RWPE1 (cell line): Measurements from ENCODE around the gene LDAH.

Experiments used
- CTCF ChIA-PET: fragments of 350-600 bp; sonication (Branson Sonifier 250); formaldehyde crosslinking; extraction: SDS; loops from one replicate; lab custom pipeline; 2021; lab: Yijun Ruan, JAX
- POLR2A ChIA-PET: fragments of 400-600 bp; formaldehyde crosslinking; extraction: SDS; loops from one replicate; lab custom pipeline; 2020; ENCODE audit warnings: antibody characterized with exemption; ENCODE audit not compliant: low non-redundant PET; lab: Yijun Ruan, JAX
- DNase-seq: peaks from one replicate; pipeline ENCODE4 v3.0.0; 2012; ENCODE audit warnings: low spot score
- H3K27ac ChIP-seq: fragments of 450-650 bp; 2 replicates; pipeline ENCODE4 v1.5.1; 2017
- TF ChIP-seq, protein P1 (sequence below): fragments of 450-650 bp; conservative IDR thresholded peaks from 2 replicates; pipeline ENCODE4 v1.5.1; 2017; ENCODE audit warnings: low read depth, mild to moderate bottlenecking

The LDAH gene

GRCh38 chr2:20844246-20844645 lies 21.3 kb upstream of the LDAH start:
- CTCF ChIA-PET: interaction anchor here (0.7 to 0.8 kb wide), 2 partner anchors 10 to 1191 kb away, joined by 3 read pairs; no protein-coding TSS in a partner anchor
- no peak overlapping the region for H3K27ac ChIP-seq
- TF ChIP-seq, protein P1, sequence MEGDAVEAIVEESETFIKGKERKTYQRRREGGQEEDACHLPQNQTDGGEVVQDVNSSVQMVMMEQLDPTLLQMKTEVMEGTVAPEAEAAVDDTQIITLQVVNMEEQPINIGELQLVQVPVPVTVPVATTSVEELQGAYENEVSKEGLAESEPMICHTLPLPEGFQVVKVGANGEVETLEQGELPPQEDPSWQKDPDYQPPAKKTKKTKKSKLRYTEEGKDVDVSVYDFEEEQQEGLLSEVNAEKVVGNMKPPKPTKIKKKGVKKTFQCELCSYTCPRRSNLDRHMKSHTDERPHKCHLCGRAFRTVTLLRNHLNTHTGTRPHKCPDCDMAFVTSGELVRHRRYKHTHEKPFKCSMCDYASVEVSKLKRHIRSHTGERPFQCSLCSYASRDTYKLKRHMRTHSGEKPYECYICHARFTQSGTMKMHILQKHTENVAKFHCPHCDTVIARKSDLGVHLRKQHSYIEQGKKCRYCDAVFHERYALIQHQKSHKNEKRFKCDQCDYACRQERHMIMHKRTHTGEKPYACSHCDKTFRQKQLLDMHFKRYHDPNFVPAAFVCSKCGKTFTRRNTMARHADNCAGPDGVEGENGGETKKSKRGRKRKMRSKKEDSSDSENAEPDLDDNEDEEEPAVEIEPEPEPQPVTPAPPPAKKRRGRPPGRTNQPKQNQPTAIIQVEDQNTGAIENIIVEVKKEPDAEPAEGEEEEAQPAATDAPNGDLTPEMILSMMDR: no peak
- POLR2A ChIA-PET: no interaction called here
- no peak for DNase-seq

DNA sequence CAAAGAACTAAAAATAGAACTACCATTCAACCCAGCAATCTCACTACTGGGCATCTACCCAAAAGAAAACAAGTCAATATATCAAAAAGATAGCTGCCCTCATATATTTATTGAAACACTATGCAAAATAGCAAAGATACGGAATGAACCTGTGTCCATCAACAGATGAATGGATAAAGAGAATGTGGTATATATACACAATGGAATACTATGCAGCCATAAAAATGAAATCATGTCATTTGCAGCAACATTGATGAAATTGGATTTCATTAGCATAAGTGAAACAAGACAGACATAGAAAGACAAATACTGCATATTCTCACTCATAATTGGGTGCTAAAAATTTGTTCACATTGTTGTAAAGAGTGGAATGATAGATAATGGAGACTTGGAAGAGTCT lies 16.2 kb upstream of the LDAH start:
- DNase-seq: no peak
- CTCF ChIA-PET: no interaction called here
- TF ChIP-seq, protein P1: no peak
- POLR2A ChIA-PET: no interaction called here
- no peak overlapping the region for H3K27ac ChIP-seq

DNA sequence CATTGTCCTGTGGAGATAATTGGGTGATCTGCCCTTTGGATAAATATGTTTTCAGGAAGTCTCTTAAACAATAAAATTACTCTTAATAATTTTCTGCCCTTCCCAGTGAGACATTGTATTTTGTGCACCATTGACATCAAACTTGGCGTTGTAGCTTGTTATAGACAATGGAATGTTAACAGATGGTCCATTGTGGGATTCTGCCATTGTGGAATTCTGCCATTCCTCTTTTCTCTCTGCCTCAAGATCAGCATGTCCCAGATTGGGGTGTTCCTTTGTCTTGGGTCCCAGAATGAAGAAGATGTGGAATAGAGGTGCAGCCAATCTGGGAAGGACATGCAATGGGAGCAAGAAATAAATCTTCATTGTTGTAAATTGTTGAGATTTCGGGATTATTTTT lies 15.1 kb upstream of the LDAH start:
- CTCF ChIA-PET: no interaction called here
- no peak overlapping the region for H3K27ac ChIP-seq
- TF ChIP-seq, protein P1: no peak
- no peak for DNase-seq
- POLR2A ChIA-PET: no interaction called here

DNA sequence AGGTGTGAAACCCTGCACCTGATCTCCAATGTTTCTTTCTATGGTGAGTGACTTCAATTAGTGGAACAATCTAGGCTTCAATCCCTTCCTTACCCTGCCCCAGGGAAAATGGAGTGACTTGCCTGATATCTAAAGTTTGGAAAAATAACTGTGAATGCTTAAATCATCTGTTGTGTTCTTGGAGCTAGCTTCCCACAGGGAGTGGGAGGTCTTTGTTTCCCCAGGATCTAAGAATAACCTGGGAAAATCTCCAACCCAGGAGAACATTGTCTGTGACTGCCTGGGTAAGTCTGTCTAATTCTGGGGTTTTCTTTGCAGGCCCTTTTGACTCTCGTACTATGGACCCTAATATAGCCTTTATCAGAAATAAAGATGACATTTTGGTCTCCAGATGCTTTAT lies 13.6 kb upstream of the LDAH start:
- TF ChIP-seq, protein P1: no peak
- POLR2A ChIA-PET: no interaction called here
- CTCF ChIA-PET: no interaction called here

GRCh38 chr2:20834331-20834730 lies 11.4 kb upstream of the LDAH start:
- TF ChIP-seq, protein P1: no peak
- DNase-seq: no peak
- H3K27ac ChIP-seq: no peak overlapping the region
- CTCF ChIA-PET: no interaction called here
- POLR2A ChIA-PET: no interaction called here

More for the DNA sequence above, 13.6 kb upstream of the LDAH start:
- no peak for DNase-seq
- no peak overlapping the region for H3K27ac ChIP-seq

GRCh38 chr2:20832606-20833005 lies 9.7 kb upstream of the LDAH start:
- no peak for DNase-seq
- ChIA-PET CTCF (no interaction called here), POLR2A (no interaction called here)
- H3K27ac ChIP-seq: no peak overlapping the region
- TF ChIP-seq, protein P1: no peak

- CTCF ChIA-PET: no interaction called here
Observed at GRCh38 chr2:20829861-20830260, 7.0 kb upstream of the LDAH start.

More at GRCh38 chr2:20829861-20830260, 7.0 kb upstream of the LDAH start:
- POLR2A ChIA-PET: no interaction called here
- no peak overlapping the region for H3K27ac ChIP-seq
- DNase-seq: no peak
- TF ChIP-seq, protein P1: no peak
